COLO668 (cell line): ENCODE results near the gene SCUBE2.
"Not testable (repeated sequence)": the region's sequence is repeated elsewhere in the genome, so short reads cannot be mapped to it uniquely, and the experiment has no call there.

Source experiments
- DNase-seq: peaks from one replicate; lab custom pipeline; 2025; ENCODE audit not compliant: unreplicated experiment; lab: John Stamatoyannopoulos, UW

Gene SCUBE2

DNA sequence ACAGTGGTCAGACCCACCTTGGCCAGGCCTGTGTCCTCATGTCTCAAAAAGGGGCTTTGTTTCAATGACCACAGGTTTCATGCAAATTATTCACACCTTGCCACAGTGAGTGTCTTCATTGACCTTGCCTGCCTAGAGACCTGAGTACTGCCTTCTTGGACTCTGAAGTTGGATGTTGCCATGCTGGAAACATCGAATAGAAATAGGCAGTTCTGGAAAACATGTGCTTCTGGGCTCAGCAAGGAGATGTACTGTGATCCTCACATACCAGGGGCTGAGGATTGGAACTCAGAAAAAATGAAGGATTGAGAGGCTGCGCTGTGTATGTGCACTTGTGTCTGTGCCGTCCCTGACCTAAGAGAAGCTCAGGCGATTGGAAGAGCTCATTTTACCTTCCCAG lies 78.0 kb downstream of the SCUBE2 start:
- DNase-seq, result no peak

DNA sequence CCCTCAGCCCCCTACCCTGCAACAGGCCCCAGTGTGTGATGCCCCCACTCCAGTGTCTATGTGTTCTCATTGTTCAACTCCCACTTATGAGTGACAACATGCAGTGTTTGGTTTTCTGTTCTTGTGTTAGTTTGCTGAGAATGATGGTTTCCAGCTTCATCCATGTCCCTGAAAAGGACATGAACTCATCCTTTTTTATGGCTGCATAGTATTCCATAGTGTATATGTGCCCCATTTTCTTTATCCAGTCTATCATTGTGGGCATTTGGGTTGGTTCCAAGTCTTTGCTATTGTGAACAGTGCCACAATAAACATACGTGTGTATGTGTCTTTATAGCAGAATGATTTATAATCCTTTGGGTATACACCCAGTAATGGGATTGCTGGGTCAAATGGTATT lies 81.9 kb downstream of the SCUBE2 start:
- not testable (repeated sequence) for DNase-seq

DNA sequence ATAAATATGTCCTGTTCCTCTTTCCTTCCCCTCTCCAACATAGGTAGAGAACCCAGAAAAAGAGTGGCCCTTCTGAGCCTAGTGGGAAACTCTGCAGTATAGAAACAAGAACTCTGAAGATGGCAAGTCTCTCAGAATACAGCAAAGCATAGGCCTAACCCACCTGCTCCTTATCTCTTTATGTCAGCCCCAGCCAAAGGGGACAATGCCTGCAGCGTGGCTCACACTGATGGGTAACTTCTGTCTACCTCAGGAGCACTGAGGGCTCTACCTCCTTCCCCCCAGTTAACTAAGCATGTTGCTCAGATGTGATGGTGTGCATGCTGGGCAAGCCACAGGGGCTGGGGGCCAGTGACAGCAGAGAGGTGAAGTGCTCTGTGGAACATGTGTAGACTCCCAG lies 82.7 kb downstream of the SCUBE2 start:
- no peak for DNase-seq

DNA sequence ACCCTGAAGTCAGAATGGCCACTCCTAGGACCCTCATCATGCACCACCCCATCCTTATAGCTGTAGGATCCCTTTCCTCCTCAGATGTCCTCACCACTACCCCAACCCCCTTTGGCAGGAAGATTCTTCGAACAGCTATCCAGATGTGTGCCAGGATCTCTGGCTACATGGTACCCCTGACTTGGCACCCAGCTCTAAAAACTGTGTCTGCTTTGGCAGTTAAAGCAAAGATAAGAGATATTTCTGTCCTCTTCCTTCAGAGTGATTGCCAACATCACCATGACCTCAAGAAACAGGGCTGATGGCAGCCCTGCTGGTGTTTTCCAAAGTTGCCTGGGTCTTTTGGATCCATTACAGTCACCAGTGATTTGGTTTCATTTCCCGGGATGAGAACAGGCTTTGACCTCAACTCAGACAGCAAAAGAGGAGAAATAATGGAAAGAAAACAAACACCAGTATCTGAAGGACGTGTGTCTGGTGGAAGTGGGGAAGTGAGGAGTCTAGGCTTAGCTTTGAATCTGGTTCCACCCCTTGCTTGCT lies 83.3 kb downstream of the SCUBE2 start:
- no peak for DNase-seq

DNA sequence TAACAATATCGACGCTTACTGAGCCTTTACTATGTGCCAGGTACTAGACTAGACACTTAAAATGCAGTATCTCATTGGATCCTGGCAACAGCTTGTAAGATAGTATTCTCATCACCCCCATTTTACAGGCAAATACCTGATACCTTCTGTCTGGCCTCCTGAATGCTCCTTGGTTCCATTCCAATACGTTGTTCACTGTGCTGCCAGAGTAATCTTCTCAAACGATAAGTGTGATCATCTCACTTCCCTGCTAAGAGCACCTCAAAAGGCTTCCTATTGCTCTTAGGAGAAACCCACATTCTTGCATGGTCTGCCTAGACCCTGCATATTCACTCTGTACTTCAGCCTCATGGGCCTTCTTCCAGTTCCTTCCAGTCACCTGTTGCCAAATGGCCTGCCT lies 86.3 kb downstream of the SCUBE2 start:
- DNase-seq, result no peak

DNA sequence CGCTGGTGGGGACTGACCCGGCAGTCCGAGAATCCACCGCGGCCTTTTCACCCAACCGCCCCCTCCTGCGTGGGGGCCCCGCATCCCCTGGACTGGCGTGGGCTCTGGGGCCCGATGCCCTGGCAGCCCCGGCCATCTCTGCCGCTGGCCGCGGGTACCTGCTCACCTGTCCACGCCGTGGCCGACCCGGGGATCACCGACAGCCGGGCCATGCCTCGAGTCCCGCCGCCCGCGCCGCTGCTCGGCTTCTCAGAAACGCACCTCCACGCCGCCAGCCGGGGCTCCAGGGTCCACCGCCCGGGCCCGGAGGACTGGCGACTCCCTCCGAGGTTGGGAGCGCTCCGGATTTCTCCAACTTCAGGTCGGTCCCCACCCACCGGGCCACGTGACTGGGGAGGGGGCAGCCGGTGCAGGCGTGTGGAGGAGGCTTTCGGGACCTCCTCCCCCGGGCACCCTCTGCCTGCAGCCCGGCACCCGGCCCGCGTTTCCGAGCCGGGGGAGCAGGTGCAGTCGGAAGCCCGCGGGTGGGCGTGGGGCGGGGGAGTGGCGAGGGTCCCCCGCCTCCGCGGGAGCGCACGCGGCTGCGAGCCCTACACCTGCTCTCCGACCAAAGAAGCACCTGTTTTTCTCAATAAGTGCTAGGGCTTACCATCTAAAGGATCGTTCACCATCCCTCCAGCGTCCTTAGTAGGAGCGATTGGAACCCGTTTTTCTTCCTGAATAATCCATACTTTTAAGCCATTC lies 87.0 kb downstream of the SCUBE2 start:
- peak; percentile 69 for DNase-seq

DNA sequence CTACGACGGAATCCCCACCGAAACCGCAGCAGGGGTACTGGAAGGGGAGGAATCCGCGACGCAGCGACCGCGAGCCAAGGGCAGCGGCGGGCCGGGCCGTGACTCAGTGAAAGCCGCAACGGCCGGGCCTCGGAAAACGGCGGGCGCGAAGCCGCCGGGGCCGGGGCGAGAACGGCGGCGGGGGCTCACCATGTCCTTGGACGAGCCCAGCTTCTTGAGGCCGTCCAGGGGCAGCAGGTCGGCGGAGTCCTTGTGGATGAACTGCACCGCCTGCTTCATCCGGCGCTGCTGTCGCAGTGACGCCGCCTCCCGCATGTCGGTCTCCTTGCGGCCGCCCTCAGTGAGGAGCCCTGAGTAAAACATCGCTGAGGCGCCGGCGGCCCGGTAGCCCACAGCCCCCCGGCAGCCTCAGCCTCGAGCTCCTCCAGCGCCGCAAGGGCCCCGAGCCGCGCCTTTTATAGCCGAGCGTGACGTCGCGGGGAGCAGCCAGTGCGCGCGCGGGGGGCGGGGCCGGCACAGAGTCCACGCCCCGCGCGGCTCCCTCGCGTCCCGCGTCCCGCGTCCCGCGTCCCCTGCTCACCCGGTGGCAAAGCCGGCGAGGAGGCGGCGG lies 87.7 kb downstream of the SCUBE2 start, which contains the start of gene NRIP3:
NRIP3 (minus strand) TSS at position 429 of the 610 bp plus-strand sequence; CDS start at position 363, 66 bp downstream.
- DNase-seq, result peak; percentile 92

DNA sequence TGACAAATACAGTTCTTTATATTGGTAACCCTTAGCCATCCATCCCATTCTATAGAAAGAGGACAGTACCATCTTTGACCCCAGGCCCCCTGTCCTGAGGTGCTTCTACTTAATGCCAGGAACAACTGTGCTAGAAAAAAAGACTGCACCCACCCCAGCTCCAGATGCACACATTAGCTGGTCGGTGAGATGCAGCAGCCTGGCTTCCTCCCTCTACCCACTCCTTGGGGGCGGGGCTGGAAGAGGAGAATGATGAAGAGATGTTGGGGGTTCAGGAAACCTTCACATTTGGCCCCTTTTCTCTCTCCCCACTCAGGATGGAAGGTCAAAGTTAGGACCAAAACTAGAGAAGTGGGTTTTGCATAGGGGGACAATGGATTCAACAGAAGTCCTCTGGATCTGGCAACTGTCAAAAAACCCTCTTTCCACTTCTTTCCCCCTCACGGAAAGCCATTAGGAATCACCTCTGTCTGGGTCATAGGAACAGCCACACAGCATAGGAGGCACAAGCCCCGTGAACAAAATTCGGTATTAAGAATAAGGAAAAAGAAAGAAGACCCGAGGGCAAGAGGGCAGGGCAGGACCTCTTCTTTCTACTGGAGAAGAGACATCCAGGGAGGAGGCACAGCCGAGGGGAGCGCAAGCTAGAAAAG lies 88.4 kb downstream of the SCUBE2 start:
- peak; percentile 11 for DNase-seq

DNA sequence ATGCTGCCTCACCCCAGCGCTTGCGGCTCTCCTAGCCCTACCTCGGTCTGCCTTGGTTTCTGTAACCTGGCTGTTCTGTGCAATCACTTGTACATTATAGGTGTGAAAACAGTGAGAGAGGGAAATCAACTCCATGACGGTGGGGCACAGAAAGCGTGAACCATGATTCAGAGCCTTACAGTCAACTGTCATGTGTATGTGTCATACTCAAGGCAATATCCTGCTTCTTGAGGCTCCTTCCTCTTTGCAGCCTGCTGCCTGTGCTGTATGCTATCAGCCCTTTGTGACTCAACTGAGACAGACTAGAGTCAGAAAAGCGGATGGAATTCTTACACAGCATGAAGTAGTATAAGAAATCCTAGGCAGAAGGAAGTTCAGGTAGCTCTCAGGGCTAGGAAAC lies 89.7 kb downstream of the SCUBE2 start:
- DNase-seq, result no peak

DNA sequence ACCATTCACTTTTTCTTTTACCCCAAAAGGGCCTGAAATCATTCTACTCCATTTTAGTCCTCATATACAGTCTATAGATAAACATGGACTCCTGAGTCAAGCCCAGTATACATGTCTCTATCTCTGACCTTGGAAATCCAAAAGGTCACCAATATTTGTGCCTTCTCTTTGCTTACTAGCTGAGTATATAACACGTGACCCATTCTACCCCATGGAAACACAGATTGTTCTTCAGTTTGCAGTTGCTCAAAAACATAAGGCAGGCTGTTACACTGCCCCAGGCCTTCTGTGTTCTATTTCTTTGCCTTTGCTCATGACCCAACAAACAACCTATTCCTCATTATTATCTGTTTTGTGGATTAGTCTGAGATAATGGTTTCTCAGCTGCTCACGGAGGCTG lies 93.4 kb downstream of the SCUBE2 start:
- DNase-seq, result no peak

DNA sequence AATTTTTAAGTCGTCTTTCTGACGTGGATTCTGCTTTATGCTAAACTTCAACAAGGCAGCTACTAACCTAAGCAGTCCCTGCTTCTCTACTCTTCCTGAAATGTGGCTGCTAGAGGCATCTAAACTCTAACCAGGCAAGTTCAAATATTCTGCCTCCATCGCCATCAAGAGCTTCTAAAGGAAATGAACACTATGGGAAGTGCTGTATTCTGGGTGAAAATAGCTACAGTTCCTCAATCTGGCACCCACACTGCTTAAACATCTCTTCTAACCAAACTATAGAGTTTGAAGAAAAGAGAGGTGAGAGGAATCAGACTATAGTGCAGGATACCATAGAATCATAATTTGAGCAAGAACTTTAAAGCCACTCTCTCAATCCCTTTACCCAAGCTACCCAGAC lies 93.9 kb downstream of the SCUBE2 start:
- DNase-seq, result no peak

DNA sequence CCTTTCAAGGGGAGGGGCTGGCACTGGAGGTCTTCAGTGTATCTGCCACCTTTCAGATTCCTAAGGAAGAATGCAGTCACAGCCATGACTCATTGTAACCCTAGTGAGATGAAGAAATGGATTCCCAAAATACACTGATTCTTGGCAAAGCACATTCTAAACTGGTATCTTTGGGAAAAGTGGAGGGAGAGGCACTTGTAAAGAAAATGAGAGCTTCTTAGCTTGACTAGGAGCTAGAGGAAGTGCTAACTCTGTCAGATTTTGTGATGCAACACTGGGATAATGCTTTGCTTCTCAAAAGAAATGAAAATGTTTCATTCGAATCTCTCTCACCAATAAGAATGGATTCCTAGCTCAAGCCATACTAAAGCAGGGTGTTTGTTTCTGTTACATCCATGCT lies 101.9 kb downstream of the SCUBE2 start:
- DNase-seq, result no peak

DNA sequence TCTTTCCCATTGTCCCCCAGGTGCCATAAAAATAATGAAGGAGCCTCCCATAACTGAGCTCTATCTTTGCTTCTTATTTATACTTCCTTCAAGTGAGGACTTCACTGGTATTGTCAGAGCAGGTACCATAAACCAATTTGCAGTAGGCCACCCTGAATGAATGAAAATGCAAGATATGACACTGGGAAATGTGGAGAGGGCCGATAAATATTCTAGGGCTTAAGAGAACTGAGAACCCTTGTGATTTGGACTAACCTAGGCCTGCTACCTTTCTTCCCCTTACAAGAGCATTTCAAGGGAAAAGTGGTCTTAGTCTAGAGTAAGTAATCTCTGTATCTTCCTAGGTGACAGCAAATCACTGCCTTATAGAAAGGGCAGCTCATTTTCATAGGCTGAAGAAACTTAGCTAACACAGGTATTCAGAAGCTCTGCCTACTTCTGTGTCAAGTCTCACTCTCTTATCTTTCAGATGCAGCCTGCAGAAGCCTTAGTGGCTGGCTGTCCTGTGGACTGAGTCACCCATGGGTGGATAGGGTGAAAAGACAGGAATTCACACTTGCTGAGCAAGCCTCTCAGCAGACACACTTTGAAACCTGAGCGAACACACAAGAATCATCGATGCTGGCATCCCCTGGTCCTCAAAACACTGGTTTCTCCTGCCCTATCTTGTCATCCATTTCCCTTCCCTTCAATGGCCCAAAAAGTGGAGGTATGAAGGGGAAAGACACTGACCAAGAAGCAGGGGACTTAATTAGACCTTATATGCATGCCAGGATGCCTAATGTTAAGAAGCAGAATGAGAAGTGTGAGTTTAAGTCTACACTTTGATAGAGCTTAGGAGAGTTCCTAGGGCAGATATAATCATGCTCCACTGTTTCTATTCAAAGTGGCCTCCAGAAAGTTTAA lies 102.8 kb downstream of the SCUBE2 start:
- no peak for DNase-seq

DNA sequence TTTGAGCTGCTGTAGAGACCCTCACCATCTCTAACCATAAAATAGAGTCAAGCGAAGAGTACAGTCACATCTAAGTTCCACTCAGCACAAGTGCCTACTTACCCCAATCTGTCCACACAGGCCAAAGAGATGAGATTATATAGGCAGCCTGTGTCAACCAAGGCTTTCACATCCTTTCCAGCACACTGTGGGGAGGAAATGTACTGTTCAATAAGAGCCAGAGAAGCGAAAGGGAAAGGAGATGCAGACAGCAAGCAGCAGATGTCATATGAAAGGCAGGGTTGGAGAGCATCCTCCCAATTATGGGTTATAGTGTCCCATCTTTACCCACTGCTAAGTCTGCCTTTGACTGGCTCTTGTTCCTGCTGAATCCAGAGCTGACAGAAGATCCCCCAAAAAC lies 104.0 kb downstream of the SCUBE2 start:
- DNase-seq, result no peak

DNA sequence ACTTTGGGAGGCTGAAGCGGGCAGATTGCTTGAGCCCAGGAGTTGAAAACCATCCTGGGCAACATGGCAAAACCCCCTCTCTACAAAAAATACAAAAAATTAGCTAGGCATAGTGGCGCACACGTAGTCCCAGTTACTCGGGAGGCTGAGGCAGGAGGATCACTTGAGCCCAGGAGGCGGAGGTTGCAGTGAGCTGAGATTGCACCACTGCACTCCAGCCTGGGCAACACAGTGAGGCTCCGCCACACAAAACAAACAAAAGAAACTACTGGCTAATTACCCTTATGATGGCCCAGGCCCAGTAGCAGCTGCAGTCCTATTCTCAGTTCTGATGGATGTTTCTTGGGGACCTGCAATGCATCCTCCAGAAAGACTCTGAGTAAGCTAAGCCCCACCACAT lies 104.6 kb downstream of the SCUBE2 start:
- not testable (repeated sequence) for DNase-seq

DNA sequence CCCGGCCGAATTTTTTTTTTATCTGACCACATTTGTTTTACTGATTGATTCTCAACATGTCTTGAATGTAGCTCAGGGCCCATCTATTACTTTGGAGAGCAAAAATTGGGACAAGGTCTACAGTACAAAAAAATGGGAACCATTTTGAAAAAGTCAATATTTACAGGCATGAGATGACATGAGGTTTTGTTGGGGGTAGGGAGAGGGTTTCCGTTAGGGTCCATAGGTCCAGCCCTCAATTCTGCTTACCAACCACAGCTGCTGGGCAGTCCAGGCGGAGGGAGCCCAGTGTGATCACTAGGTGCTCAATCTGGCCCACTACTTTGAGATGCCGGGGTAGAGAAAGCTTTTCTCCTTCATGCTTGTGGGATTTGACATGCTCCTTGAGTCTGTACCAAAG lies 105.9 kb downstream of the SCUBE2 start:
- DNase-seq, result no peak

DNA sequence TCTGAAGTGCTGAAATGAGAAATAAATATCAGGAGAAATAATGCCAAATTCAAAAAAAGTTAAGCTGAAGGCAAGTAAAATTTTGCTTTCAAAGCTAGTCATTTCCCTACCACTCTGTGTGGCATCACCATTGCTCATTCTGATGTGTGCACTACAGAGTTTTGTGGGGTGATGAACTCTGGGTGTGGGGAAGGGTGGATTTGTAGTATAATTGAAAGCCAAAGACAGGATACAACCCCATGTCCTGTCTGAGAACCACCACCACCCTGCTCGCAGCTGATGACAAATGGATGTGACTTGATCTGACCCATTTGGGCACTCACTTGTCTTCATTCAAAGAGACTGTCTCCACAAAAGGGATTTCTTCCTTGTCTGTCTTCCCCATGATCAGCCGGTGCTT lies 107.8 kb downstream of the SCUBE2 start:
- no peak for DNase-seq

DNA sequence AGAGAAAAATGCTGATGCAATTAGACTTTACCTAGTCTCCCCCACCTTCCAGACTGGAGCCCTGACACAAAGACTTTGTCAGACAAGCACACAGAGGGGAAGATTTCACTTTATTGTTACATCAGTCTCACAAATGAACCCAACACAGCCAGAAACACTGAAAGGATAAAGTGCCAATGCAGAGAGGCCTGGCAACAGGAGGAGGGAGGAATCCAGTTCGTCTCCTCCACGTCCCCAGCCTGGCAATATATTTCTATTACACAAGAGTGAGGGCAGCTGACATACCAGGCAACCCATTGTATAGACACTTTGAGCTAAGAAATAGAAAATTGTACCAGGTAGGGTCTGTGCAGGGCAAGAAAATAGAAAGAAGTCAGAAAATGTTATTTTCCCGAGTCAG lies 110.9 kb downstream of the SCUBE2 start:
- no peak for DNase-seq

DNA sequence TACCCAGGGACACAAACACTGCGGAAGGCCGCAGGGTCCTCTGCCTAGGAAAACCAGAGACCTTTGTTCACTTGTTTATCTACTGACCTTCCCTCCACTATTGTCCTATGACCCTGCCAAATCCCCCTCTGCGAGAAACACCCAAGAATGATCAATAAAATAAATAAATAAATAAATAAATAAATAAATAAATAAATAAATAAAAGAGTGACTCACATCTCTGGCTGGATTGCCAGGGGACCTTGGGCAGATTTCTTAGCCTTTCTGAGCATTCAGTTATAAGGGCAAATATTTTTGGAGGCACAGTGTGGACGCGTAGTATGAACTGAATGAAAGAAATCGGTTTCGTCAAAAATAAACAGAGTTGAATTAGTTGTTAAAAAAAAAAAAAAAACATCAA lies 112.0 kb downstream of the SCUBE2 start:
- DNase-seq, result not testable (repeated sequence)

DNA sequence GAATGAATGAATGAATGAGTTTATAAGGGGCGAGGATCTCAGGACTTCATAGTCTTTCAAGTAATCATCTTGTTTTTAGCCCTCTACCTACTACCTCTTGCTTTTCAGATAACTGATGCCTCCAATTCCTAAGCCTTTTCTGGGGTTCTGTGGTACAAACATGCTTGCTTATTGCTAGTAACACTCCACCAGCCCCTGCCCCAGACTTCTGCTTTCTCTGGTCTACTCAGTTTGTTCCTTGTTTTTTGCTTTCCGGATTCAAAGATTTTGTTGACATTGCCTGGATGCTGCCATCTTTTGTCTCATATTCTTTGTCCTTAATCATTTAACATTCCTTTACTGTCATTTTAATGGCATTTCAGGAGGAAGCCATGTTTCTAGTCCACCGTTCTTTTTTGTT lies 118.3 kb downstream of the SCUBE2 start:
- no peak for DNase-seq

DNA sequence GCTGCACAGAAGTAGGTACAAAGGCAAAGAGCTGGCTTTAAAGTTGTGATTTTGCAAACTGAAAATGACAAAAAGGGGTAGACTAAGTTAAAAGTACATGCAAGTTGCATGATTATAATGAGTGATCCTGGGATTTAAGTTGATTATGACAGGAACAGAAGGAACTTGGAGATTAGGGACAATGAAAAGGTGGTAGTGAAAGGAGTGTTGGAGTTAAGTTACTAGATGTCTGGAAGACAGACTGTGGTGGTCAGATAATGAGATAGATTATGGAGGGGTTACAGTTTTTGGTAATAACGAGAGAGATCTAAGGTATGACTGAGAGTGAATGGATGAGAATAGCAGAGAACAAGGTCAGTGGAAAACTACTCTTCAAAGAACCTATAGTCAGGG lies 119.5 kb downstream of the SCUBE2 start:
- no peak for DNase-seq
